ENCODE measurements around the gene COMT. TPM values are rescaled to one million over a fixed set of nuclear protein-coding genes. Genes with fewer than 3 reads are reported as not detected.

The COMT gene
- total RNA-seq, 1 donor from 2014 or later: 186 TPM

GRCh38 chr22:19937616-19938473, 3.7 kb upstream of the COMT start:
- Mint-ChIP-seq H3K27me3 (ENCODE audit: low read depth) (no peaks in the 10 kb centered on the region), H3K4me3 (ENCODE audit: unreplicated experiment) (no peak overlapping the region), H3K27ac (ENCODE audit: unreplicated experiment) (no peak overlapping the region), H3K4me1 (ENCODE audit: low read depth) (peaks cover 21% of the 10 kb centered on the region), H3K9me3 (ENCODE audit: low read depth) (peaks cover 20% of the 10 kb centered on the region), H3K36me3 (ENCODE audit: low read depth) (peaks cover 13% of the 10 kb centered on the region)
- peak; percentile 20 for DNase-seq (ENCODE audit: low spot score)
- TF ChIP-seq, protein P1, sequence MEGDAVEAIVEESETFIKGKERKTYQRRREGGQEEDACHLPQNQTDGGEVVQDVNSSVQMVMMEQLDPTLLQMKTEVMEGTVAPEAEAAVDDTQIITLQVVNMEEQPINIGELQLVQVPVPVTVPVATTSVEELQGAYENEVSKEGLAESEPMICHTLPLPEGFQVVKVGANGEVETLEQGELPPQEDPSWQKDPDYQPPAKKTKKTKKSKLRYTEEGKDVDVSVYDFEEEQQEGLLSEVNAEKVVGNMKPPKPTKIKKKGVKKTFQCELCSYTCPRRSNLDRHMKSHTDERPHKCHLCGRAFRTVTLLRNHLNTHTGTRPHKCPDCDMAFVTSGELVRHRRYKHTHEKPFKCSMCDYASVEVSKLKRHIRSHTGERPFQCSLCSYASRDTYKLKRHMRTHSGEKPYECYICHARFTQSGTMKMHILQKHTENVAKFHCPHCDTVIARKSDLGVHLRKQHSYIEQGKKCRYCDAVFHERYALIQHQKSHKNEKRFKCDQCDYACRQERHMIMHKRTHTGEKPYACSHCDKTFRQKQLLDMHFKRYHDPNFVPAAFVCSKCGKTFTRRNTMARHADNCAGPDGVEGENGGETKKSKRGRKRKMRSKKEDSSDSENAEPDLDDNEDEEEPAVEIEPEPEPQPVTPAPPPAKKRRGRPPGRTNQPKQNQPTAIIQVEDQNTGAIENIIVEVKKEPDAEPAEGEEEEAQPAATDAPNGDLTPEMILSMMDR (IDR thresholded peaks at IDR 0.05): no peak

GRCh38 chr22:19940536-19941364, 822 bp upstream of the COMT start:
- peak overlapping the region; percentile 91 for H3K27ac Mint-ChIP-seq (ENCODE audit: unreplicated experiment)
- TF ChIP-seq, protein P1 (IDR thresholded peaks at IDR 0.05): no peak
- H3K4me1 Mint-ChIP-seq (ENCODE audit: low read depth): peaks cover 41% of the 10 kb centered on the region
- no peaks in the 10 kb centered on the region for H3K27me3 Mint-ChIP-seq (ENCODE audit: low read depth)
- H3K9me3 Mint-ChIP-seq (ENCODE audit: low read depth): peaks cover 14% of the 10 kb centered on the region
- H3K36me3 Mint-ChIP-seq (ENCODE audit: low read depth): peaks cover 9% of the 10 kb centered on the region
- peak overlapping the region; percentile 92 for H3K4me3 Mint-ChIP-seq (ENCODE audit: unreplicated experiment)
- DNase-seq (ENCODE audit: low spot score): peak; percentile 60

DNA sequence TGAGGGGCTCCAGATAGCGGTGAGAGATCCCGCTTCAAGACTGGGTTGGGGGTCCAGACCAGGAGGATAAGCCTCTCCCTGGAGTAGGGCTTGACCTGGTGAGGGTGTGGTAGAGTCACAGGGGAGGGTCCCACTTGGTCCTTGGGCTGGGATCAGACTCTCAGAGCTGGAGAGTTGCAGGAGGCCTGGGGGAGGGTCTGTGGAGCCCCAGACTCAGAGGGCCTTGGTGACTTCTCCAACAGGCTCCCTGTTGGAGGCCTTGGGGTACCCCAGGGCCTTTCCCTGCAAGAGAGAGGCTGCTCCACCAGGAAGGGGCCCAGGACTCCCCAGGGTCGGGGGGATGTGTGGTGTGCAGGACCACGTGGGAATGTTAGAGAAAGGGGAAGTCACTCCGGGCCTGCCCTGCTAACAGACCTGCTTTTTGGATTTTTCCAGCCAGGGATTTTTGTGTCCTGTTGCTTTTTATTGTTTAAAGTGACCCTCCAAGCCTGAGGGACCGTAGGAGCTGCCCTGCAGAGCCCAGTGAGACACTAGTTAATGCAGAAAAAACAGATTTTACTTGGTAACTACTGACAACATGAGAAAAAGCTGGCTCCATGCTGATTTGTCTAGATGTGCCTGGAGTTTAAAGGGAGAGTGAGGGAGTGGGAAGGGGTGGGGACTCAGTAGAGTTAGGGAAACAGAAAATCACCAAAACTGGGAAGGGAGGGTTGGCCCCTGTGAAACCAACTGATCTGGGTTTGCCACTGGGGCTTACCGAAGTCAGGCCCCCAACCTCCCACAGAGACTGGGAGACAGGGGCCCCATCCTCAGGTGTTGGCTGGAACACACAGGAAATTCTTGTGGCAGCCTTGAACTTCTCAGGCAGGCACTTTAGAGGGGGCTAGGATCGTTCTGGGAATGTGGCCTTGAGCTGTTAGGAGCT, 847 bp downstream of the COMT start:
- peaks cover 46% of the 10 kb centered on the region for H3K4me1 Mint-ChIP-seq (ENCODE audit: low read depth)
- DNase-seq (ENCODE audit: low spot score): peak; percentile 63
- H3K36me3 Mint-ChIP-seq (ENCODE audit: low read depth): peaks cover 1% of the 10 kb centered on the region
- no peaks in the 10 kb centered on the region for H3K9me3 Mint-ChIP-seq (ENCODE audit: low read depth)
- H3K27ac Mint-ChIP-seq (ENCODE audit: unreplicated experiment): peak overlapping the region; percentile 100
- H3K4me3 Mint-ChIP-seq (ENCODE audit: unreplicated experiment): peak overlapping the region; percentile 92
- H3K27me3 Mint-ChIP-seq (ENCODE audit: low read depth): no peaks in the 10 kb centered on the region
- TF ChIP-seq, protein P1 (IDR thresholded peaks at IDR 0.05): no peak

DNA sequence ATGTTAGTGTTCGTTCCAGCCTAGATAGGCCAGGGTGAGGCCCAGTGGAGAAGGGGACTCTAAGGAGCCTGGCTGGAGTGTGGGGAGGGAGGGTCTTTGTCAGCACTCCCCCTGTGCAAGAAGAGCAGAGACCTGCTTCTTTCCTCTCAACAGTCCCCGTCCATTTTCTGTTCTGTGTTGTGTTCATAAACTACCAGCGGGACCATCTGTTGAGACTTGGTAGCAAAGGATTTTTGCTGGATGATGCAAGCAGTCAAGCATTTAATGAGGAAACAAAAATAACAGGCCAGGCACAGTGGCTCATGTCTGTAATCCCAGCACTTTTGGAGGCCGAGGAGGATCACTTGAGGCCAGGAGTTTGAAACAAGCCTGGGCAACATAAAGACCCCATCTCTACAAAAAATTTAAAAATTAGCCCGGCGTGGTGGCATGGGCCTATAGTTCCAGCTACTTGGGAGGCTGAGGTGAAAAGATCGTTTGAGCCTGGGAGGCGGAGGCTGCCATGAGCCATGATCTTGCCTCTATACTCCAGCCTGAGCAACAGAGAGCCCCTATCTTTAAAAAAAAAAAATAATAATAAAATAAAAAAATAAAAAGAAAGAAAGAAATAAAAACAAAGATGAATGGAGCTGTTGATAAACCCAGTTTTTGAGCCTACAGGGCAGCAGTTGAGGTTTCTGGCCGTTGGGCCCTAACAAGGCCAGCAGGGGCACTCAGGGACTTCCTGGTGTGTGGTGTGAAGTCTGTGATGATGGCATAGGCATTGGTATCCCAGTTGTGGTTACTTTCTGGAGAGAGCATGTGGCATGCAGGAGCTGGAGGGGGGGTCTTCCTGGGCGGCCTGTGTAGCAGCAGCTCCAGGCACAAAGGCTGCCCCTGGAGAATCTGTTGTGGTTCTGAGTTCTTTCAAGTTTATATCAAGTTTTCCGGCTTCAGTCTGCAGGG, 1.8 kb downstream of the COMT start:
- peak overlapping the region; percentile 92 for H3K4me3 Mint-ChIP-seq (ENCODE audit: unreplicated experiment)
- DNase-seq (ENCODE audit: low spot score): peak; percentile 24

More for the DNA sequence above, 1.8 kb downstream of the COMT start:
- TF ChIP-seq, protein P1 (IDR thresholded peaks at IDR 0.05): peak; percentile 48
- H3K4me1 Mint-ChIP-seq (ENCODE audit: low read depth): peaks cover 56% of the 10 kb centered on the region
- no peaks in the 10 kb centered on the region for H3K27me3 Mint-ChIP-seq (ENCODE audit: low read depth)
- peak overlapping the region; percentile 100 for H3K27ac Mint-ChIP-seq (ENCODE audit: unreplicated experiment)
- no peaks in the 10 kb centered on the region for H3K9me3 Mint-ChIP-seq (ENCODE audit: low read depth)
- H3K36me3 Mint-ChIP-seq (ENCODE audit: low read depth): peaks cover 1% of the 10 kb centered on the region

Measured in chondrocyte (in vitro differentiated cells).